K562 (cell line): Measurements from ENCODE around the gene PTTG1IP. TPM values are rescaled to one million over a fixed set of nuclear protein-coding genes. Genes with fewer than 3 reads are reported as not detected.

Experiments
- CBFA2T3 ChIP-seq: fragments of 450-650 bp; IDR thresholded peaks from 2 replicates; pipeline ENCODE4 v1.6.1; 2017
- ELF2 ChIP-seq: fragments of 250-450 bp; sonication (Bioruptor Pico); IDR thresholded peaks from 2 replicates; pipeline ENCODE4 v1.5.0; 2021; ENCODE audit warnings: mild to moderate bottlenecking
- MYNN ChIP-seq, 2 experiments: sonication (generic); formaldehyde crosslinking in 1 of 2; IDR thresholded peaks; 2 replicates each; pipeline versions ENCODE4 v1.5.0 to v1.6.1; 2016 to 2020; ENCODE audit warnings: antibody characterized with exemption in 1 of 2, missing genetic modification reagents in 1 of 2
- NCOR1 ChIP-seq: fragments of 450-650 bp; IDR thresholded peaks from 2 replicates; pipeline ENCODE4 v1.6.1; 2016; ENCODE audit warnings: mild to moderate bottlenecking, moderate library complexity
- NR3C1 ChIP-seq: sonication (generic); formaldehyde crosslinking; IDR thresholded peaks from 2 replicates; pipeline ENCODE4 v1.8.1; 2022; ENCODE audit warnings: missing genetic modification reagents
- PHF20 ChIP-seq: fragments of 450-650 bp; IDR thresholded peaks from 2 replicates; pipeline ENCODE4 v1.6.1; 2018; ENCODE audit not compliant: partially characterized antibody
- POLR2A ChIP-seq: fragments of 450-650 bp; conservative IDR thresholded peaks from 2 replicates; pipeline ENCODE4 v1.6.1; 2016
- POLR2AphosphoS5 ChIP-seq: IDR thresholded peaks from 2 replicates; pipeline ENCODE4 v1.6.1; 2011; ENCODE audit warnings: mild to moderate bottlenecking, low read depth, low read length, moderate library complexity; ENCODE audit not compliant: control insufficient read depth, insufficient read depth
- POLR2B ChIP-seq: fragments of 450-650 bp; IDR thresholded peaks from 2 replicates; pipeline ENCODE4 v1.6.1; 2018; ENCODE audit warnings: low read depth; ENCODE audit not compliant: partially characterized antibody
- SNRNP70 ChIP-seq: fragments of 200-400 bp; formaldehyde crosslinking; optimal IDR thresholded peaks from 2 replicates; pipeline ENCODE3; 2017; ENCODE audit warnings: low read depth, low read length
- TAL1 ChIP-seq: fragments of 450-650 bp; IDR thresholded peaks from 2 replicates; pipeline ENCODE4 v1.6.1; 2016; ENCODE audit warnings: mild to moderate bottlenecking
- XRCC3 ChIP-seq: fragments of 450-650 bp; IDR thresholded peaks from 2 replicates; pipeline ENCODE4 v1.6.1; 2017; ENCODE audit warnings: mild to moderate bottlenecking, moderate library complexity
- polyA plus RNA-seq, 8 experiments: library from polyadenylated mRNA; depleted of rRNA in 4 of 8; stranded (reverse) in 5 of 8; unstranded in 3 of 8; fragments of >200 nt; fragmentation: Nextera tagmentation in 2 of 8; fragmentation: Illumina TruSeq in 1 of 8; extraction: Ambion mirVana in 2 of 8; extraction: Trizol in 1 of 8; gene quantifications; 2 replicates each; pipeline versions ENCODE4 v1.2.1 to v1.2.3, GENCODE V29; 2011 to 2014; ENCODE audit warnings: inconsistent platforms in 1 of 8, missing spikeins in 1 of 8
- total RNA-seq, 7 experiments: library from RNA; depleted of rRNA in 6 of 7; stranded (reverse); fragments of >200 nt in 6 of 7; fragmentation: Illumina TruSeq in 2 of 7; extraction: Trizol in 2 of 7; gene quantifications; 2 replicates each; pipeline versions ENCODE4 v1.2.1 to v1.2.3, GENCODE V29; 2011 to 2021; ENCODE audit warnings: low replicate concordance in 1 of 7
- TF ChIP-seq, protein P1 (sequence below), 2 experiments: fragments of 450-650 bp; IDR thresholded peaks; 2 replicates each; pipeline ENCODE4 v1.6.1; 2016
- TF ChIP-seq, protein P2 (sequence below), 2 experiments: IDR thresholded peaks; 2 replicates each; pipeline ENCODE4 v1.6.1; 2011; ENCODE audit warnings: borderline replicate concordance in 1 of 2, control low read depth in 1 of 2, low read depth in 1 of 2, low read length in 1 of 2, mild to moderate bottlenecking in 1 of 2, mixed read lengths in 1 of 2, moderate library complexity in 1 of 2; ENCODE audit not compliant: insufficient read depth in 1 of 2, insufficient read length in 1 of 2, poor library complexity in 1 of 2, severe bottlenecking in 1 of 2; ENCODE audit errors: extremely low read depth in 1 of 2
- TF ChIP-seq, protein P3 (sequence below): IDR thresholded peaks from 2 replicates; pipeline ENCODE4 v1.6.1; 2011; ENCODE audit warnings: borderline replicate concordance, low read depth, mild to moderate bottlenecking, moderate library complexity, low read length; ENCODE audit not compliant: insufficient read depth, poor library complexity, severe bottlenecking
- TF ChIP-seq, protein P4 (sequence below): sonication (generic); formaldehyde crosslinking; IDR thresholded peaks from 2 replicates; pipeline ENCODE4 v1.8.0; 2023; ENCODE audit warnings: mild to moderate bottlenecking, missing genetic modification reagents
- TF ChIP-seq, protein P5 (sequence below): fragments of 450-650 bp; formaldehyde crosslinking; conservative IDR thresholded peaks from 2 replicates; pipeline ENCODE4 v1.4.0; 2022; ENCODE audit warnings: mild to moderate bottlenecking, missing genetic modification characterization
- TF ChIP-seq, protein P6 (sequence below): fragments of 450-650 bp; formaldehyde crosslinking; IDR thresholded peaks from 2 replicates; pipeline ENCODE4 v1.4.0; 2022; ENCODE audit warnings: missing genetic modification characterization

PTTG1IP gene
- total and polyA plus RNA-seq, 9 of the 15 experiments (the other 6 are each of a cell fraction or from before 2014, with no cell fraction given): 5.0 to 99.3 (median 82.4) TPM

DNA sequence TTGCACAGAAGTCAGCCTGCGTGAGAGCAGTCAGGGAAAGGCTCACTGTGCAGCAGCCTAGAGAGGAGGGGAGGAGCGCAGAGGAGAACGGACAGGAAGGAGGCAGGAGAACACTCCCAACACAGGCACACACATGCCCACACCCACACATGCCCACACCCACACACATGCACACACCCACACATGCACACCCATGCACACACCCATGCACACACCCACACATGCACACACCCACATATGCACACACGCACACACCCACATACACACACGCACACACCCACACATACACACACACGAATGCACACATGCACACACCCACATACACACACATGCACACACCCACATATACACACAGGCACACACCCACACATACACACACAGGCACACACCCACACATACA lies 62.7 kb downstream of the PTTG1IP start (continued):
- peak; percentile 32; the same call in 1 of the 2 replicates for TF ChIP-seq CBFA2T3
- TF ChIP-seq, protein P1, sequence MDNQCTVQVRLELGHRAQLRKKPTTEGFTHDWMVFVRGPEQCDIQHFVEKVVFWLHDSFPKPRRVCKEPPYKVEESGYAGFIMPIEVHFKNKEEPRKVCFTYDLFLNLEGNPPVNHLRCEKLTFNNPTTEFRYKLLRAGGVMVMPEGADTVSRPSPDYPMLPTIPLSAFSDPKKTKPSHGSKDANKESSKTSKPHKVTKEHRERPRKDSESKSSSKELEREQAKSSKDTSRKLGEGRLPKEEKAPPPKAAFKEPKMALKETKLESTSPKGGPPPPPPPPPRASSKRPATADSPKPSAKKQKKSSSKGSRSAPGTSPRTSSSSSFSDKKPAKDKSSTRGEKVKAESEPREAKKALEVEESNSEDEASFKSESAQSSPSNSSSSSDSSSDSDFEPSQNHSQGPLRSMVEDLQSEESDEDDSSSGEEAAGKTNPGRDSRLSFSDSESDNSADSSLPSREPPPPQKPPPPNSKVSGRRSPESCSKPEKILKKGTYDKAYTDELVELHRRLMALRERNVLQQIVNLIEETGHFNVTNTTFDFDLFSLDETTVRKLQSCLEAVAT (IDR thresholded peaks at IDR 0.05): 0 out of 4 replicates have a peak, but pooled peaks of 1 of the 2 experiments have one; percentile 62
- TF ChIP-seq ELF2 (CRISPR knock-in tag): no peak
- TF ChIP-seq, protein P2, sequence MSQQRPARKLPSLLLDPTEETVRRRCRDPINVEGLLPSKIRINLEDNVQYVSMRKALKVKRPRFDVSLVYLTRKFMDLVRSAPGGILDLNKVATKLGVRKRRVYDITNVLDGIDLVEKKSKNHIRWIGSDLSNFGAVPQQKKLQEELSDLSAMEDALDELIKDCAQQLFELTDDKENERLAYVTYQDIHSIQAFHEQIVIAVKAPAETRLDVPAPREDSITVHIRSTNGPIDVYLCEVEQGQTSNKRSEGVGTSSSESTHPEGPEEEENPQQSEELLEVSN (IDR thresholded peaks at IDR 0.05; ENCODE audit: borderline replicate concordance in 1 of 2, extremely low read depth in 1 of 2, insufficient read depth in 1 of 2, insufficient read length in 1 of 2, low read depth in 1 of 2, low read length in 1 of 2, poor library complexity in 1 of 2, severe bottlenecking in 1 of 2): no peak
- TF ChIP-seq, protein P3, sequence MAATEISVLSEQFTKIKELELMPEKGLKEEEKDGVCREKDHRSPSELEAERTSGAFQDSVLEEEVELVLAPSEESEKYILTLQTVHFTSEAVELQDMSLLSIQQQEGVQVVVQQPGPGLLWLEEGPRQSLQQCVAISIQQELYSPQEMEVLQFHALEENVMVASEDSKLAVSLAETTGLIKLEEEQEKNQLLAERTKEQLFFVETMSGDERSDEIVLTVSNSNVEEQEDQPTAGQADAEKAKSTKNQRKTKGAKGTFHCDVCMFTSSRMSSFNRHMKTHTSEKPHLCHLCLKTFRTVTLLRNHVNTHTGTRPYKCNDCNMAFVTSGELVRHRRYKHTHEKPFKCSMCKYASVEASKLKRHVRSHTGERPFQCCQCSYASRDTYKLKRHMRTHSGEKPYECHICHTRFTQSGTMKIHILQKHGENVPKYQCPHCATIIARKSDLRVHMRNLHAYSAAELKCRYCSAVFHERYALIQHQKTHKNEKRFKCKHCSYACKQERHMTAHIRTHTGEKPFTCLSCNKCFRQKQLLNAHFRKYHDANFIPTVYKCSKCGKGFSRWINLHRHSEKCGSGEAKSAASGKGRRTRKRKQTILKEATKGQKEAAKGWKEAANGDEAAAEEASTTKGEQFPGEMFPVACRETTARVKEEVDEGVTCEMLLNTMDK: no peak
- TF ChIP-seq NR3C1 (CRISPR knock-in tag): 0 out of 2 replicates have a peak, but pooled peaks have one; percentile 44
- TF ChIP-seq POLR2AphosphoS5: no peak
- TF ChIP-seq POLR2A: 0 out of 2 replicates have a peak, but pooled peaks have one; percentile 40
- peak; percentile 84 for TF ChIP-seq MYNN (IDR thresholded peaks at IDR 0.05)
- TF ChIP-seq MYNN (CRISPR knock-in tag; IDR thresholded peaks at IDR 0.05): no peak
- TF ChIP-seq, protein P4, sequence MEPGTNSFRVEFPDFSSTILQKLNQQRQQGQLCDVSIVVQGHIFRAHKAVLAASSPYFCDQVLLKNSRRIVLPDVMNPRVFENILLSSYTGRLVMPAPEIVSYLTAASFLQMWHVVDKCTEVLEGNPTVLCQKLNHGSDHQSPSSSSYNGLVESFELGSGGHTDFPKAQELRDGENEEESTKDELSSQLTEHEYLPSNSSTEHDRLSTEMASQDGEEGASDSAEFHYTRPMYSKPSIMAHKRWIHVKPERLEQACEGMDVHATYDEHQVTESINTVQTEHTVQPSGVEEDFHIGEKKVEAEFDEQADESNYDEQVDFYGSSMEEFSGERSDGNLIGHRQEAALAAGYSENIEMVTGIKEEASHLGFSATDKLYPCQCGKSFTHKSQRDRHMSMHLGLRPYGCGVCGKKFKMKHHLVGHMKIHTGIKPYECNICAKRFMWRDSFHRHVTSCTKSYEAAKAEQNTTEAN (CRISPR knock-in tag): peak; percentile 75; the same call in 1 of the 2 replicates
- TF ChIP-seq POLR2B: peak; percentile 43
- TF ChIP-seq NCOR1: peak; percentile 16; the same call in 1 of the 2 replicates
- peak; percentile 51 for TF ChIP-seq PHF20
- TF ChIP-seq, protein P5, sequence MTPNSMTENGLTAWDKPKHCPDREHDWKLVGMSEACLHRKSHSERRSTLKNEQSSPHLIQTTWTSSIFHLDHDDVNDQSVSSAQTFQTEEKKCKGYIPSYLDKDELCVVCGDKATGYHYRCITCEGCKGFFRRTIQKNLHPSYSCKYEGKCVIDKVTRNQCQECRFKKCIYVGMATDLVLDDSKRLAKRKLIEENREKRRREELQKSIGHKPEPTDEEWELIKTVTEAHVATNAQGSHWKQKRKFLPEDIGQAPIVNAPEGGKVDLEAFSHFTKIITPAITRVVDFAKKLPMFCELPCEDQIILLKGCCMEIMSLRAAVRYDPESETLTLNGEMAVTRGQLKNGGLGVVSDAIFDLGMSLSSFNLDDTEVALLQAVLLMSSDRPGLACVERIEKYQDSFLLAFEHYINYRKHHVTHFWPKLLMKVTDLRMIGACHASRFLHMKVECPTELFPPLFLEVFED (CRISPR knock-in tag): 0 out of 2 replicates have a peak, but pooled peaks have one; percentile 39
- no peak for TF ChIP-seq XRCC3
- TF ChIP-seq TAL1: no peak
- no peak for TF ChIP-seq SNRNP70
- TF ChIP-seq, protein P6, sequence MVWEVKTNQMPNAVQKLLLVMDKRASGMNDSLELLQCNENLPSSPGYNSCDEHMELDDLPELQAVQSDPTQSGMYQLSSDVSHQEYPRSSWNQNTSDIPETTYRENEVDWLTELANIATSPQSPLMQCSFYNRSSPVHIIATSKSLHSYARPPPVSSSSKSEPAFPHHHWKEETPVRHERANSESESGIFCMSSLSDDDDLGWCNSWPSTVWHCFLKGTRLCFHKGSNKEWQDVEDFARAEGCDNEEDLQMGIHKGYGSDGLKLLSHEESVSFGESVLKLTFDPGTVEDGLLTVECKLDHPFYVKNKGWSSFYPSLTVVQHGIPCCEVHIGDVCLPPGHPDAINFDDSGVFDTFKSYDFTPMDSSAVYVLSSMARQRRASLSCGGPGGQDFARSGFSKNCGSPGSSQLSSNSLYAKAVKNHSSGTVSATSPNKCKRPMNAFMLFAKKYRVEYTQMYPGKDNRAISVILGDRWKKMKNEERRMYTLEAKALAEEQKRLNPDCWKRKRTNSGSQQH: 0 out of 2 replicates have a peak, but pooled peaks have one; percentile 42
